ENCODE results near the gene GLRX5. TPM values are rescaled to one million over a fixed set of nuclear protein-coding genes. Genes with fewer than 3 reads are reported as not detected.

Gene GLRX5
- total and polyA plus RNA-seq, 7 donors = 46.9 to 98.7 (median 65.5) TPM

DNA sequence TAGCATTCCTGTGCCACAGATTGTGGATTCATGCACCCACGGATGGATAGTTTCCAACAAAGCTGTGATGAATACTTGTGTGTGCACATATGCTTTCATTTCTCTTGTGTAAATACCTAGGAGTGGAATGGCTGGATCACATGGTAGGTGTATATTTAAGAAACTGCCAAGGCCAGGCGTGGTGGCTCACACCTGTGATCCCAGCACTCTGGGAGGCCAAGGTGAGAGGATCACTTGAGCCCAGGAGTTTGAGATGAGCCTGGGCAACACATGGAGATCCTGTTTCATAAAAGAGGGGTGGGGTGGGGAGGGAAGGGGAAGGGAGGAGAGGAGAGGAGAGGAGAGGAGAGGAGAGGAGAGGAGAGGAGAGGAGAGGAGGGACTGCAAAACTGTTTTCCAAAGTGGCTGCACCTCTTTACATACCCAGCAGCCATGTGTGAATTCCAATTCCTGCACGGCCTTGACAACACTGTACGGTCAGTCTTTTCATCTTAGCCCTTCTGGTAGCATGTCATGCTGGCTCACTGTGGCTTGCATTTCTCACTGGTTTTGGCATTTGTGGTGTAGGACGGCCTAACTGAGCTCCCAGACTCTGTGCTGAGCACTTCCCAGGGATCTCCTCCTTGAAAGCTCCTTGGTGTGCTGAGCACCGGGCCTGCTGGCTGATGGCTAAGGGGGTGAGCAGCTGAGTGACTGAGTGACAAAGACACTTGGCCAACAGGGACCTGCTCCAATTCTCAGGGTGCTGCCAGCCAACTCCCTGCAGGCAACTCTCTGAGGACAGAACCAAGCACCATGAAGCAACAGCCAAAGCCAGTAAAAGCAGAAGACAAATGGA lies 46.3 kb upstream of the GLRX5 start:
- Histone ChIP-seq H3K4me1 (peaks cover 29% of the 10 kb centered on the region), H3K9me3 (no peaks in the 10 kb centered on the region), H3K36me3 (ENCODE audit: insufficient read depth in 1 of 2, low read depth in 1 of 2) (no peaks in the 10 kb centered on the region), H3K27me3 (ENCODE audit: insufficient read depth in 3 of 3, low read length in 2 of 3) (no peaks in the 10 kb centered on the region), H3K27ac (peak overlapping the region; percentile 69), H3K4me3 (no peak overlapping the region)
- 47 to 63% (median 53%) methylated on average over 6 of the region's 6 CpGs for WGBS, 3 donors
- ATAC-seq = peak; percentile 95 to 98 (median 96)
- DNase-seq = peak; percentile 60 to 85
- intact Hi-C loops (cut with DNase I) = no loop called here
- TF ChIP-seq, protein P1, sequence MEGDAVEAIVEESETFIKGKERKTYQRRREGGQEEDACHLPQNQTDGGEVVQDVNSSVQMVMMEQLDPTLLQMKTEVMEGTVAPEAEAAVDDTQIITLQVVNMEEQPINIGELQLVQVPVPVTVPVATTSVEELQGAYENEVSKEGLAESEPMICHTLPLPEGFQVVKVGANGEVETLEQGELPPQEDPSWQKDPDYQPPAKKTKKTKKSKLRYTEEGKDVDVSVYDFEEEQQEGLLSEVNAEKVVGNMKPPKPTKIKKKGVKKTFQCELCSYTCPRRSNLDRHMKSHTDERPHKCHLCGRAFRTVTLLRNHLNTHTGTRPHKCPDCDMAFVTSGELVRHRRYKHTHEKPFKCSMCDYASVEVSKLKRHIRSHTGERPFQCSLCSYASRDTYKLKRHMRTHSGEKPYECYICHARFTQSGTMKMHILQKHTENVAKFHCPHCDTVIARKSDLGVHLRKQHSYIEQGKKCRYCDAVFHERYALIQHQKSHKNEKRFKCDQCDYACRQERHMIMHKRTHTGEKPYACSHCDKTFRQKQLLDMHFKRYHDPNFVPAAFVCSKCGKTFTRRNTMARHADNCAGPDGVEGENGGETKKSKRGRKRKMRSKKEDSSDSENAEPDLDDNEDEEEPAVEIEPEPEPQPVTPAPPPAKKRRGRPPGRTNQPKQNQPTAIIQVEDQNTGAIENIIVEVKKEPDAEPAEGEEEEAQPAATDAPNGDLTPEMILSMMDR (IDR thresholded peaks at IDR 0.05) = no peak

DNA sequence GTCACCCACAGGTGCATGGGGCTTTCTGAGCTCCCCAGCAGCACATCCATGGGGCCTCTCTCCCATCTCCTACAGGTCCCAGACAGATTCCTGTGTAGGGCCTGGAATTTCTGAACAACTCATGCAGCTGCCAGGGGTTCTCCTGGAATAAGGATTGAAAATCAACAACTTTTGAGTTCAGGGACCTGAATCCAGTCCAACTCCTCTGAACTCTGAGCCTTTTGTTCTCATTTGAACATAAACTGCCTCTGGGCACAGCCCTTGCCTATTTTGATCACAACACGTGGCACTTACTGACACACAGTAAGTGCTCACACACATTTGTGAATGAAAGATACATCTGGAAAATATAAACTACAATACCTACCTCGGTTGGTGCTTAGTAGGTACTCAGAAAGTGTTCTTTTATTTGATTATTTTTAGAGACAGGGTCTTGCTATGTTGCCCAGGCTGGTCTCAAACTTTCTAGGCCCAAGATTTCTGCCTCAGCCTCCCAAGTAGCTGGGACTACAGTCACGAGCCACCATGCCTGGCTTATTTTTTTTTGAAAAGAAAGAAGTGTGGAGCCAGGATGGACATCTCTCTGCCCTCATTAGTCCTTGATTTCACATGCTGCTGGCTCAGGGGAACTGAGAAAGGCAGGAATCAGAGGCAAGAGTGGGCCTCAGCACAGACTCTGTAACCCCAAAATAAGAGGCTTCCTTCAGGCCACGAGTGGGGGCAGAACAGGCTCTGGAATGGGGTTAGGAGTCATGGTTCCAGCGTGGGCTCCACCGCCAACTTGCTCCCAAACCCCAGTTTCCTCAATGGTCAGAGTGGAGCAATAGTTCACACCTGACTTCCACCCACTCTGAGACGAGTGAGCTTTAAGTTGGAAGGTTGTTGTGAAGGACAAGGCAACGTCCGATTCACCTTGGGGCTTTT lies 45.4 kb upstream of the GLRX5 start:
- intact Hi-C loops (cut with DNase I) = no loop called here

DNA sequence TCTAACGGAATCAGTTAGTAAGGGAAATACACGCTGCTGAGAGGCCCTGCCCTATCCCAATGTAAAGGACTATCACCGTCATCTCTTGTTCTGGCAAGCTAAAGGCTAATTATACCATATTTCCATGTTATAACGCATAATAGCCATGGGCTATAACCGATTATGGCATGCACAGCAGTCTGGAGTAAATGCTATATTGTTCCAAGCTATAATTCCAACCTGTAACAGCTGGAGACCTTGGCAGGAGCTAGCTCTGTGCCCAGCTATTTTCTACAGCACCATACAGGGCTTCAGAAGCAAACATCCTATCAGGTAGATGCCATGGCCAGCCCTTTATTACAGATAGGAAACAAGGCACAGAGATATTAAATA lies 44.7 kb upstream of the GLRX5 start:
- DNase-seq (no peak), ATAC-seq (no peak)
- no peaks in the 10 kb centered on the region for H3K9me3 ChIP-seq
- no peak overlapping the region for H3K27ac ChIP-seq
- no peaks in the 10 kb centered on the region for H3K36me3 ChIP-seq (ENCODE audit: insufficient read depth in 1 of 2, low read depth in 1 of 2)
- intact Hi-C loops (cut with DNase I) = no loop called here
- 74 to 79% (median 77%) methylated on average over 5 of the region's 5 CpGs for WGBS, 3 donors
- TF ChIP-seq, protein P1 (IDR thresholded peaks at IDR 0.05) = no peak
- peaks cover 26% of the 10 kb centered on the region for H3K4me1 ChIP-seq
- no peak overlapping the region for H3K4me3 ChIP-seq
- no peaks in the 10 kb centered on the region for H3K27me3 ChIP-seq (ENCODE audit: insufficient read depth in 3 of 3, low read length in 2 of 3)

More for the DNA sequence above, 45.4 kb upstream of the GLRX5 start:
- Histone ChIP-seq H3K27ac (peak overlapping the region; percentile 69), H3K4me1 (peaks cover 26% of the 10 kb centered on the region), H3K9me3 (no peaks in the 10 kb centered on the region), H3K27me3 (ENCODE audit: insufficient read depth in 3 of 3, low read length in 2 of 3) (no peaks in the 10 kb centered on the region), H3K4me3 (no peak overlapping the region), H3K36me3 (ENCODE audit: insufficient read depth in 1 of 2, low read depth in 1 of 2) (no peaks in the 10 kb centered on the region)
- peak in 2 of 4 donors; percentile 9 to 16 for ATAC-seq
- DNase-seq = no peak
- TF ChIP-seq, protein P1 (IDR thresholded peaks at IDR 0.05) = no peak
- WGBS, 3 donors = 60 to 77% (median 68%) methylated on average over 9 of the region's 9 CpGs

DNA sequence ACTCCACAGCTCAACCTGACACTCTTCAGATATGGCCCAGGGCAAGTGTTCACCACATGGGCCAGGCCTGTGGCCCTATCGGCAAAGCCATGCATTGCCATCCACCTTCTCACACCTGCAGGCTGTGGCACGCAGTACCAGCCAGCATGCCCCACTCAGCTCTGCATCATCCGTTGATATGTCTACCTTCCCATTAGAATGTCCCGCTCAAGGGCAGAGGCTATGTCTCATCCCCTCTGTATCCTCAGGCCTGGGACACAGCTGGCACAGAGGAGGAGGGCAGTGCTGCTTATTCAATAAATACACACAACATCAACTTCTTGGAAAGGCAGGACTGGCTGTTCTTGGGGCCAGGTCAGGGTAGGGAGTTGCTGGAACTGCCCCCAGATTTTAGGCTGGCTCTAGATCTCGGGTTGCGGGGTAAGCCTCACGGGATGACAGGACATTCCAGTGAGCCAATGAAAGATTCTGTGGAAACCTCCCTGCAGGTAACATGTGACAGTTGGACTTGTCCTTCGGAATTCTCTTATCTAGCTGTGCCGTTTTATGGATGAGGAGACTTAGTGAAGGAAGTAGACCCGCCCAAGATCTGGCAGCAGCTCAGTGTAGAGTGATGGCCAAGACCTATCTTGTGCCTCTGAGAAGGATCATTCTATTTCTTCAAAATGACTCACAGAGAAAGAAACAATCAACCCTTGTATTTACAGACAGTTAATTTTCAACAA lies 44.0 kb upstream of the GLRX5 start:
- no peaks in the 10 kb centered on the region for H3K9me3 ChIP-seq
- no peaks in the 10 kb centered on the region for H3K36me3 ChIP-seq (ENCODE audit: insufficient read depth in 1 of 2, low read depth in 1 of 2)
- DNase-seq (no peak), ATAC-seq (peak in 3 of 4 donors; percentile 21 to 39 (median 26))
- H3K27ac ChIP-seq = no peak overlapping the region
- H3K4me1 ChIP-seq = peaks cover 26% of the 10 kb centered on the region
- no peaks in the 10 kb centered on the region for H3K27me3 ChIP-seq (ENCODE audit: insufficient read depth in 3 of 3, low read length in 2 of 3)
- no peak overlapping the region for H3K4me3 ChIP-seq
- intact Hi-C loops (cut with DNase I) = no loop called here
- WGBS, 3 donors = 46 to 72% (median 60%) methylated on average over 10 of the region's 10 CpGs
- TF ChIP-seq, protein P1 (IDR thresholded peaks at IDR 0.05) = no peak
